AG09319 (cell line): ENCODE results near the gene COL6A2.

Experiments used
- DNase-seq: peaks from one replicate; pipeline ENCODE4 v3.0.0-alpha.2; 2010; ENCODE audit warnings: low read depth; ENCODE audit errors: extremely low read depth
- CTCF ChIP-seq: IDR thresholded peaks from 2 replicates; pipeline ENCODE4 v1.5.1; 2011; ENCODE audit warnings: low read depth, mild to moderate bottlenecking, inconsistent platforms, low read length, moderate library complexity

COL6A2 gene

GRCh38 chr21:46128106-46128932 is 30.4 kb downstream of the COL6A2 start:
- no peak for TF ChIP-seq CTCF
- DNase-seq = no peak

GRCh38 chr21:46128933-46129571 is 31.1 kb downstream of the COL6A2 start:
- TF ChIP-seq CTCF = no peak
- DNase-seq = no peak

GRCh38 chr21:46129846-46130651 is 32.1 kb downstream of the COL6A2 start:
- DNase-seq = no peak
- no peak for TF ChIP-seq CTCF

GRCh38 chr21:46130831-46131587 is 33.1 kb downstream of the COL6A2 start:
- DNase-seq = no peak
- TF ChIP-seq CTCF = no peak

GRCh38 chr21:46131588-46131837 is 33.6 kb downstream of the COL6A2 start:
- DNase-seq = no peak
- no peak for TF ChIP-seq CTCF

GRCh38 chr21:46131838-46132651 is 34.1 kb downstream of the COL6A2 start:
- no peak for DNase-seq
- TF ChIP-seq CTCF = no peak
